Sigmoid colon (tissue), 4 donors: ENCODE results near the gene CFAP410.

Experiments used
- EP300 ChIP-seq, 4 donors: sonication (generic); formaldehyde crosslinking; IDR thresholded peaks; one replicate each; pipeline ENCODE4 v1.6.1; 2017; ENCODE audit warnings: antibody characterized with exemption in 4 of 4
- POLR2A ChIP-seq, 2 donors: fragments of 450-650 bp; IDR thresholded peaks; one replicate each; pipeline ENCODE4 v1.6.1; 2016; ENCODE audit warnings: antibody characterized with exemption in 2 of 2, mild to moderate bottlenecking in 2 of 2, moderate library complexity in 2 of 2
- POLR2AphosphoS5 ChIP-seq, 4 donors: sonication (generic); formaldehyde crosslinking; IDR thresholded peaks; one replicate each; pipeline ENCODE4 v1.6.1; 2017; ENCODE audit warnings: antibody characterized with exemption in 4 of 4
- TF ChIP-seq, protein P1 (sequence below), 4 experiments: fragments of 450-650 bp in 3 of 4; fragments of 200-600 bp in 1 of 4; IDR thresholded peaks; one replicate each; pipeline ENCODE4 v1.5.1; 2016 to 2019; ENCODE audit warnings: antibody characterized with exemption in 4 of 4, mild to moderate bottlenecking in 3 of 4, moderate library complexity in 2 of 4

DNA sequence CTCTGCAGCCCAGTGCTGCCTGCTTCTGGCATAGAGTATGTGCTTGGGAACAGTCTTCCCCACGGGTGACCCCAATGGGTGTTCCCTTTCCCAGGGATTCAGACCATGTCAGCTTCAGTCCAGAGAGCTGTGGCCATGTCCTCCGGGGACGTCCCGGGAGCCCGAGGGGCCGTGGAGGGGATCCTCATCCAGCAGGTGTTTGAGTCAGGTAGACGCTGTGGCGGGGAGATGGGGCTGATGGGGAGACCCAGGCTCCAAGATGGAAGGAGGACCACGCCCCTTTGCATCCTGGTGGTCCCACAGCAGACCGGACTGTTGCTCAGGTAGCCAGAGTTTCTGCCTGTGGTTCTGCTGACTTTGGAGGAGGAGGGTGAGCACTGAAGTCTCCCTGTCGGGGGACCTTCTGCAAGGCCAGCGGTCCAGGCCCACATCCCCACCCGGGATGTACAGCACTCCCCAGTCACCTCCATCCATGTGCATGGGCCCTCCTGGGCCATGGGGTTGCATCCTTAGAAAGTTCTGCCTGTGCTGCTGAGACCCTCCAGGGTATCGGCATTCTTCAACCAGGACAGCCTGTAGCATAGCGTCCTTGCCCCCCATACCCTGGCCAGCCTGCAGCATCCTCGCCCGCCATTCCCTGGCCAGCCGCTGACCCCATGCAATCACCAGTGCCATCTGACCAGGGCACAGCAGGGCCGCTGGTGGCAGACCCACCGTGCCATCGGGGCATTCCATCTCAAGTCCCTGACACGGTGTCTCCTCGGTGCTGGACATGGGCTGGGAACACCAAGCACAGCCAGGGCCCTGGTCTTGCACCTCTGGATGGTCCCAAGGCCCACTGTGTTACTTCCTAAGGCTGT lies 50.7 kb downstream of the CFAP410 start:
- TF ChIP-seq, protein P1, sequence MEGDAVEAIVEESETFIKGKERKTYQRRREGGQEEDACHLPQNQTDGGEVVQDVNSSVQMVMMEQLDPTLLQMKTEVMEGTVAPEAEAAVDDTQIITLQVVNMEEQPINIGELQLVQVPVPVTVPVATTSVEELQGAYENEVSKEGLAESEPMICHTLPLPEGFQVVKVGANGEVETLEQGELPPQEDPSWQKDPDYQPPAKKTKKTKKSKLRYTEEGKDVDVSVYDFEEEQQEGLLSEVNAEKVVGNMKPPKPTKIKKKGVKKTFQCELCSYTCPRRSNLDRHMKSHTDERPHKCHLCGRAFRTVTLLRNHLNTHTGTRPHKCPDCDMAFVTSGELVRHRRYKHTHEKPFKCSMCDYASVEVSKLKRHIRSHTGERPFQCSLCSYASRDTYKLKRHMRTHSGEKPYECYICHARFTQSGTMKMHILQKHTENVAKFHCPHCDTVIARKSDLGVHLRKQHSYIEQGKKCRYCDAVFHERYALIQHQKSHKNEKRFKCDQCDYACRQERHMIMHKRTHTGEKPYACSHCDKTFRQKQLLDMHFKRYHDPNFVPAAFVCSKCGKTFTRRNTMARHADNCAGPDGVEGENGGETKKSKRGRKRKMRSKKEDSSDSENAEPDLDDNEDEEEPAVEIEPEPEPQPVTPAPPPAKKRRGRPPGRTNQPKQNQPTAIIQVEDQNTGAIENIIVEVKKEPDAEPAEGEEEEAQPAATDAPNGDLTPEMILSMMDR (IDR thresholded peaks at IDR 0.05): no peak
- TF ChIP-seq POLR2A (IDR thresholded peaks at IDR 0.05): no peak
- TF ChIP-seq EP300 (IDR thresholded peaks at IDR 0.05): no peak
- TF ChIP-seq POLR2AphosphoS5 (IDR thresholded peaks at IDR 0.05): no peak
